ENCODE measurements around the gene CMC4.

DNA sequence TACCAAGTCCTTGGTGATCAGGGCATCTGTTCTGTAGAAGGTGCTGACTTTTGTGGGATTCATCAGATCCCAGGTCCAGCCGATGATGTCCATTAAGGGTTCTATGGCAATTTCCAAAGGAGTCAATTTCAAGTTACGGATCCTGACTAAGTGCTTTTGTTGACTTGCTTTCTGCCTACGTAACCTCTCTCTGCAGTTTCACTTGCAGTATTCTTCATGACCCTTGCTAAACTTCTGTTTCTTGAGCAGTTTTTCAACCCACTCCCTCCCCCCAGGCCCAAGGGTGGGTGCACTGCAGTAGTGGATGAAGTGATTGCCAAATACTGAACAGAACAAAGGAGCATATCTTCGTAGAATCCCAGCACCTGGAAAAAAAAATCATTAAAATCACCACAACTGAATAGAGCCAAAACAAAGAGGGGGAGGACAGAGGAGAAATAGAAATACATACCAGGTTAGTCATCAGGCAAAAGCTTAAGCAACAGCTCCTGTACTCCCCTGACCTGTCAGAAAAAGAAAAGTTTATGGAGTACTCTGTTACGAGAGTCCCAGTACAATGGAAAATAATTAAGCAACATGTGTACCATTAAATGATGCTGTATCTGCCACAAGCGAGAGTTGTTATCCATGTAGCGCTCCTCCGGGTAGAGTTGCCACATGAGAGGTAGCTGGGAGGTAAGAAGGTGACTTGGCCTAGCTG lies 5.8 kb downstream of the CMC4 start:
- TF ChIP-seq, protein P1, sequence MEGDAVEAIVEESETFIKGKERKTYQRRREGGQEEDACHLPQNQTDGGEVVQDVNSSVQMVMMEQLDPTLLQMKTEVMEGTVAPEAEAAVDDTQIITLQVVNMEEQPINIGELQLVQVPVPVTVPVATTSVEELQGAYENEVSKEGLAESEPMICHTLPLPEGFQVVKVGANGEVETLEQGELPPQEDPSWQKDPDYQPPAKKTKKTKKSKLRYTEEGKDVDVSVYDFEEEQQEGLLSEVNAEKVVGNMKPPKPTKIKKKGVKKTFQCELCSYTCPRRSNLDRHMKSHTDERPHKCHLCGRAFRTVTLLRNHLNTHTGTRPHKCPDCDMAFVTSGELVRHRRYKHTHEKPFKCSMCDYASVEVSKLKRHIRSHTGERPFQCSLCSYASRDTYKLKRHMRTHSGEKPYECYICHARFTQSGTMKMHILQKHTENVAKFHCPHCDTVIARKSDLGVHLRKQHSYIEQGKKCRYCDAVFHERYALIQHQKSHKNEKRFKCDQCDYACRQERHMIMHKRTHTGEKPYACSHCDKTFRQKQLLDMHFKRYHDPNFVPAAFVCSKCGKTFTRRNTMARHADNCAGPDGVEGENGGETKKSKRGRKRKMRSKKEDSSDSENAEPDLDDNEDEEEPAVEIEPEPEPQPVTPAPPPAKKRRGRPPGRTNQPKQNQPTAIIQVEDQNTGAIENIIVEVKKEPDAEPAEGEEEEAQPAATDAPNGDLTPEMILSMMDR (conservative IDR thresholded peaks at IDR 0.05 in 1 of 2, IDR thresholded peaks at IDR 0.05 in 1 of 2; ENCODE audit: low read depth in 1 of 2, low read length in 2 of 2): no peak
- TF ChIP-seq EZH2 (IDR thresholded peaks at IDR 0.05; ENCODE audit: low read length, missing control alignments): no peak
